Left ventricle myocardium inferior (tissue), 1 donor: ENCODE results near the gene STK26. TPM values are rescaled to one million over a fixed set of nuclear protein-coding genes. Genes with fewer than 3 reads are reported as not detected.

ENCODE experiments used
- DNase-seq: peaks from one replicate; pipeline ENCODE4 v3.0.0-alpha.2; 2020
- H3K27ac ChIP-seq: fragments of 200-600 bp; replicated peaks from 2 replicates; pipeline ENCODE4 v1.8.0; 2021
- H3K27me3 ChIP-seq: fragments of 200-600 bp; 2 replicates; pipeline ENCODE4 v1.8.0; 2021; ENCODE audit warnings: low read depth
- H3K36me3 ChIP-seq: fragments of 200-600 bp; 2 replicates; pipeline ENCODE4 v1.8.0; 2021
- H3K4me1 ChIP-seq: fragments of 200-600 bp; 2 replicates; pipeline ENCODE4 v1.8.0; 2021
- H3K4me3 ChIP-seq: fragments of 200-600 bp; 2 replicates; pipeline ENCODE4 v1.8.0; 2021; ENCODE audit warnings: mild to moderate bottlenecking, moderate library complexity
- H3K9me3 ChIP-seq: fragments of 200-600 bp; replicated peaks from 2 replicates; pipeline ENCODE4 v1.8.0; 2021
- CTCF ChIP-seq: fragments of 200-600 bp; IDR thresholded peaks from 2 replicates; pipeline ENCODE4 v1.8.0; 2021; ENCODE audit warnings: antibody characterized with exemption, mild to moderate bottlenecking, borderline replicate concordance
- intact Hi-C: fragments of 100-400 bp; cut with micrococcal nuclease; formaldehyde crosslinking; loops from one replicate; pipeline ENCODE4 v1.11.0; 2022
- total RNA-seq: library from RNA; stranded (reverse); fragmentation: NEBNext Ultra II Directional; extraction: Animal tissue kit (Norgen Biotek cat#: 25700); gene quantifications from one replicate; pipeline ENCODE4 v1.2.1, GENCODE V29; 2021
- donor health status: DM: no; HTN: yes; CAD: no; lungs with severe emphysema.

The STK26 gene
- total RNA-seq, 1 donor from 2014 or later, result 0.80 TPM

GRCh38 chrX:132025041-132025440 is 1.9 kb downstream of the STK26 start:
- intact Hi-C loops, result no loop called here

GRCh38 chrX:132030264-132030663 is 7.2 kb downstream of the STK26 start:
- H3K36me3 ChIP-seq, result no peaks in the 10 kb centered on the region
- no peak overlapping the region for H3K27ac ChIP-seq
- no peak for DNase-seq
- H3K9me3 ChIP-seq, result no peaks in the 10 kb centered on the region
- no peaks in the 10 kb centered on the region for H3K4me1 ChIP-seq
- intact Hi-C loops, result no loop called here
- no peak overlapping the region for H3K4me3 ChIP-seq
- TF ChIP-seq CTCF, result no peak
- H3K27me3 ChIP-seq, result no peaks in the 10 kb centered on the region

More at GRCh38 chrX:132025041-132025440, 1.9 kb downstream of the STK26 start:
- H3K27me3 ChIP-seq, result peaks cover 10% of the 10 kb centered on the region
- no peaks in the 10 kb centered on the region for H3K36me3 ChIP-seq
- no peak overlapping the region for H3K27ac ChIP-seq
- no peak for TF ChIP-seq CTCF
- H3K9me3 ChIP-seq, result no peaks in the 10 kb centered on the region
- DNase-seq, result no peak
- peaks cover 11% of the 10 kb centered on the region for H3K4me1 ChIP-seq
- no peak overlapping the region for H3K4me3 ChIP-seq

- DNase-seq, result no peak
- intact Hi-C loops, result no loop called here
- Histone ChIP-seq H3K4me3 (no peak overlapping the region), H3K27me3 (no peaks in the 10 kb centered on the region), H3K4me1 (no peaks in the 10 kb centered on the region), H3K36me3 (no peaks in the 10 kb centered on the region), H3K9me3 (no peaks in the 10 kb centered on the region), H3K27ac (no peak overlapping the region)
- no peak for TF ChIP-seq CTCF
These were observed 8.8 kb downstream of the STK26 start for GRCh38 chrX:132031867-132032266.

GRCh38 chrX:132033166-132033565 is 10.1 kb downstream of the STK26 start:
- intact Hi-C loops, result no loop called here
- DNase-seq, result no peak
- no peak overlapping the region for H3K27ac ChIP-seq
- no peaks in the 10 kb centered on the region for H3K4me1 ChIP-seq
- no peak for TF ChIP-seq CTCF
- H3K9me3 ChIP-seq, result no peaks in the 10 kb centered on the region
- H3K36me3 ChIP-seq, result no peaks in the 10 kb centered on the region
- no peak overlapping the region for H3K4me3 ChIP-seq
- no peaks in the 10 kb centered on the region for H3K27me3 ChIP-seq

- Histone ChIP-seq H3K27ac (no peak overlapping the region), H3K4me3 (no peak overlapping the region), H3K36me3 (no peaks in the 10 kb centered on the region), H3K9me3 (no peaks in the 10 kb centered on the region), H3K27me3 (no peaks in the 10 kb centered on the region), H3K4me1 (no peaks in the 10 kb centered on the region)
- TF ChIP-seq CTCF, result no peak
- DNase-seq, result no peak
- intact Hi-C loops, result no loop called here
These were observed 11.5 kb downstream of the STK26 start for GRCh38 chrX:132034648-132035047.

- intact Hi-C loops, result no loop called here
These were observed 14.4 kb downstream of the STK26 start for GRCh38 chrX:132037479-132037993.

More at GRCh38 chrX:132037479-132037993, 14.4 kb downstream of the STK26 start:
- no peak overlapping the region for H3K4me3 ChIP-seq
- DNase-seq, result no peak
- no peaks in the 10 kb centered on the region for H3K9me3 ChIP-seq
- no peak for TF ChIP-seq CTCF
- no peak overlapping the region for H3K27ac ChIP-seq
- H3K4me1 ChIP-seq, result no peaks in the 10 kb centered on the region
- H3K36me3 ChIP-seq, result no peaks in the 10 kb centered on the region
- H3K27me3 ChIP-seq, result no peaks in the 10 kb centered on the region
